Measurements from ENCODE around the gene ADGRL3.
"Not testable (repeated sequence)": the region's sequence is repeated elsewhere in the genome, so short reads cannot be mapped to it uniquely, and the experiment has no call there.

Gene ADGRL3

GRCh38 chr4:61763682-61764081 is 563.6 kb downstream of the ADGRL3 start:
- DNase-seq = no peak

GRCh38 chr4:61764090-61764489 is 564.0 kb downstream of the ADGRL3 start:
- DNase-seq = not testable (repeated sequence)

- not testable (repeated sequence) for DNase-seq
These were observed 569.5 kb downstream of the ADGRL3 start for GRCh38 chr4:61769444-61770167.

GRCh38 chr4:61770456-61770855 is 570.3 kb downstream of the ADGRL3 start:
- DNase-seq = no peak

GRCh38 chr4:61771056-61771455 is 570.9 kb downstream of the ADGRL3 start:
- DNase-seq = no peak

- DNase-seq = no peak
These were observed 572.0 kb downstream of the ADGRL3 start for GRCh38 chr4:61772126-61772525.

- DNase-seq = no peak
These were observed 573.6 kb downstream of the ADGRL3 start for GRCh38 chr4:61773655-61774245.

GRCh38 chr4:61782133-61782532 is 582.0 kb downstream of the ADGRL3 start:
- no peak for DNase-seq

GRCh38 chr4:61783050-61783449 is 582.9 kb downstream of the ADGRL3 start:
- DNase-seq = no peak

- no peak for DNase-seq
These were observed 585.6 kb downstream of the ADGRL3 start for GRCh38 chr4:61785761-61786160.

GRCh38 chr4:61786211-61786610 is 586.1 kb downstream of the ADGRL3 start:
- DNase-seq = no peak

- no peak for DNase-seq
These were observed 595.9 kb downstream of the ADGRL3 start for GRCh38 chr4:61795998-61796397.

- no peak for DNase-seq
These were observed 599.7 kb downstream of the ADGRL3 start for GRCh38 chr4:61799794-61800193.

- DNase-seq = no peak
These were observed 605.1 kb downstream of the ADGRL3 start for GRCh38 chr4:61805227-61805626.

GRCh38 chr4:61805979-61806378 is 605.9 kb downstream of the ADGRL3 start:
- DNase-seq = no peak

- no peak for DNase-seq
These were observed 612.0 kb downstream of the ADGRL3 start for GRCh38 chr4:61812171-61812570.

GRCh38 chr4:61817071-61817470 is 616.9 kb downstream of the ADGRL3 start:
- DNase-seq = no peak

- DNase-seq = no peak
These were observed 620.0 kb downstream of the ADGRL3 start for GRCh38 chr4:61820136-61820535.

GRCh38 chr4:61824454-61824853 is 624.3 kb downstream of the ADGRL3 start:
- DNase-seq = no peak

GRCh38 chr4:61827907-61828391 is 627.8 kb downstream of the ADGRL3 start:
- DNase-seq = no peak

GRCh38 chr4:61828960-61829359 is 628.8 kb downstream of the ADGRL3 start:
- DNase-seq = no peak

GRCh38 chr4:61831987-61832386 is 631.9 kb downstream of the ADGRL3 start:
- DNase-seq = no peak

GRCh38 chr4:61837395-61837794 is 637.3 kb downstream of the ADGRL3 start:
- DNase-seq = no peak

GRCh38 chr4:61838072-61838471 is 637.9 kb downstream of the ADGRL3 start:
- DNase-seq = no peak

- no peak for DNase-seq
These were observed 641.6 kb downstream of the ADGRL3 start for GRCh38 chr4:61841714-61842113.
